Panc1 (cell line): ENCODE data around the gene MEGF11. TPM values are rescaled to one million over a fixed set of nuclear protein-coding genes. Genes with fewer than 3 reads are reported as not detected.

ENCODE experiments used
- ATAC-seq: fragments of 200-7000 bp; cut with Tn5 transposase; 2 replicates; pipeline ENCODE4 v1.9.1; 2020; ENCODE audit warnings: mild to moderate bottlenecking, moderate library complexity
- BruUV-seq: library from RNA; stranded (reverse); fragments of 400-500 nt; replicated peaks from 2 replicates; lab custom pipeline; 2021; lab: Mats Ljungman, UMichigan
- CTCF ChIA-PET: fragments of 300-600 bp; sonication (Branson Sonifier 250); formaldehyde crosslinking; loops from one replicate; lab custom pipeline; 2022; ENCODE audit warnings: antibody characterized with exemption; lab: Charles Lee
- POLR2A ChIA-PET: fragments of 300-600 bp; sonication (Branson Sonifier 250); formaldehyde crosslinking; loops from one replicate; lab custom pipeline; 2022; ENCODE audit warnings: antibody characterized with exemption; lab: Charles Lee
- DNase-seq: peaks from one replicate; pipeline ENCODE4 v3.0.0-alpha.2; 2010; ENCODE audit warnings: low read depth, low spot score
- H3K27ac ChIP-seq: 2 replicates; pipeline ENCODE4 v1.5.1; 2011; ENCODE audit warnings: mild to moderate bottlenecking, low read length, inconsistent platforms
- H3K27me3 ChIP-seq: fragments of 200-500 bp; sonication (Bioruptor generic); 2 replicates; pipeline ENCODE4 v1.6.0; 2014; ENCODE audit warnings: low read length, inconsistent platforms; ENCODE audit not compliant: control insufficient read depth, insufficient read depth
- H3K36me3 ChIP-seq: fragments of 200-500 bp; sonication (Bioruptor generic); 2 replicates; pipeline ENCODE4 v1.5.1; 2014; ENCODE audit warnings: inconsistent platforms, mild to moderate bottlenecking, low read length, moderate library complexity; ENCODE audit not compliant: control insufficient read depth, insufficient read depth
- H3K4me1 ChIP-seq: 2 replicates; pipeline ENCODE4 v1.5.1; 2011; ENCODE audit warnings: inconsistent platforms, mild to moderate bottlenecking, low read length, moderate library complexity; ENCODE audit not compliant: control insufficient read depth, insufficient read depth
- H3K4me3 ChIP-seq, 2 experiments: 2 replicates each; pipeline ENCODE4 v1.5.1; 2011 to 2012; ENCODE audit warnings: low read depth in 2 of 2, low read length in 2 of 2, mild to moderate bottlenecking in 2 of 2, inconsistent platforms in 1 of 2, moderate library complexity in 1 of 2
- H3K9me3 ChIP-seq: fragments of 200-500 bp; sonication (Bioruptor generic); 2 replicates; pipeline ENCODE4 v1.5.1; 2014; ENCODE audit warnings: low read depth, mild to moderate bottlenecking, inconsistent platforms, low read length, moderate library complexity; ENCODE audit not compliant: control insufficient read depth, insufficient read depth
- CTCF ChIP-seq: fragments of 450-650 bp; IDR thresholded peaks from 2 replicates; pipeline ENCODE4 v1.5.1; 2017; ENCODE audit warnings: mild to moderate bottlenecking
- POLR2AphosphoS5 ChIP-seq: IDR thresholded peaks from 2 replicates; pipeline ENCODE4 v1.6.1; 2012; ENCODE audit warnings: mild to moderate bottlenecking, low read depth, low read length, moderate library complexity
- REST ChIP-seq, 2 experiments: IDR thresholded peaks; 2 replicates each; pipeline ENCODE4 v1.6.1; 2011 to 2012; ENCODE audit warnings: low read depth in 2 of 2, control low read depth in 1 of 2, low read length in 1 of 2, mild to moderate bottlenecking in 1 of 2, moderate library complexity in 1 of 2; ENCODE audit not compliant: insufficient read depth in 1 of 2
- SIN3A ChIP-seq: IDR thresholded peaks from 2 replicates; pipeline ENCODE4 v1.6.1; 2012; ENCODE audit warnings: low read depth, mild to moderate bottlenecking, low read length, moderate library complexity, borderline replicate concordance; ENCODE audit not compliant: insufficient read depth
- TCF7L2 ChIP-seq: IDR thresholded peaks from 2 replicates; pipeline ENCODE4 v1.6.1; 2011; ENCODE audit warnings: mild to moderate bottlenecking, low read depth, low read length, inconsistent platforms
- in situ Hi-C: cut with HindIII; loops from 2 replicates; pipeline ENCODE4 v1.10.0; 2016; ENCODE audit warnings: low sequenced_read_pairs, low pct_unique_long_range_greater_than_20kb
- intact Hi-C: fragments of 100-400 bp; cut with micrococcal nuclease; formaldehyde crosslinking; loops from one replicate; pipeline ENCODE4 v1.10.0; 2022; ENCODE audit not compliant: unreplicated experiment
- total RNA-seq: library from RNA; stranded (reverse); gene quantifications from one replicate; pipeline ENCODE4 v1.2.1, GENCODE V29; 2021; ENCODE audit not compliant: unreplicated experiment

MEGF11 gene
- total RNA-seq, 1 experiment from 2014 or later = 0.95 TPM

DNA sequence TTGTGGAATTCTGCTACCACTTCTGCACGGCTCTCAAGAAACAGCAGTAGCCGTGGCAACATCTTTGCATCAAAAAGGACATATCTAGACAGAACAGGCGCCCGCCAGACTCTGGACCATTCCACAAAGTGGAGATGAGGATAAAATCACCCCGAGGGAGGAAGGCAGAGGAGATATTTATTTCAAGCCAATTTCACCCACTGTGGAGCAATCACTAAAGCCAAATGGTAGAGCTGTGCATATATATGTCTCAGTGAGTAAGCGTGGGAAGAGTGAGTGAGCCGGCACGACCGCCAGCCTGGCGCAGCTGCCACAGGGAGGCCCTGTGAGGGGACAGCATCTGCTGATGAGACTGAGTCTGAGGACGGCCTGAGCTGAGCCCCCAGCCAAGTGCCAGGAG is 111.3 kb downstream of the MEGF11 start:
- H3K27me3 ChIP-seq = peaks cover 2% of the 10 kb centered on the region; the same call in 1 of the 2 replicates
- in situ Hi-C loops = no loop called here

GRCh38 chr15:66139591-66140207 is 113.9 kb downstream of the MEGF11 start:
- DNase-seq = no peak
- no peaks in the 10 kb centered on the region for H3K4me1 ChIP-seq
- in situ Hi-C loops (no loop called here), intact Hi-C loops (no loop called here)
- TF ChIP-seq TCF7L2 (no peak), CTCF (no peak), REST (IDR thresholded peaks at IDR 0.05; ENCODE audit: insufficient read depth in 1 of 2, low read depth in 2 of 2, low read length in 1 of 2) (no peak), POLR2AphosphoS5 (no peak), SIN3A (no peak)
- ChIA-PET CTCF (no interaction called here), POLR2A (interaction anchor here (0.6 kb wide), 1 partner anchor 157 kb away, joined by 3 read pairs; no protein-coding TSS in a partner anchor)
- no peaks in the 10 kb centered on the region for H3K36me3 ChIP-seq
- no peak overlapping the region for H3K27ac ChIP-seq
- ATAC-seq = no peak
- H3K4me3 ChIP-seq = no peak overlapping the region
- no peaks in the 10 kb centered on the region for H3K27me3 ChIP-seq
- BruUV-seq = no TSS peak
- no peaks in the 10 kb centered on the region for H3K9me3 ChIP-seq

More for the DNA sequence above, 111.3 kb downstream of the MEGF11 start:
- no TSS peak for BruUV-seq
- no peaks in the 10 kb centered on the region for H3K36me3 ChIP-seq
- ATAC-seq (no peak), DNase-seq (no peak)
- TF ChIP-seq CTCF (no peak), REST (IDR thresholded peaks at IDR 0.05; ENCODE audit: insufficient read depth in 1 of 2, low read depth in 2 of 2, low read length in 1 of 2) (no peak), TCF7L2 (no peak), SIN3A (no peak), POLR2AphosphoS5 (no peak)
- no peak overlapping the region for H3K27ac ChIP-seq
- ChIA-PET CTCF (no interaction called here), POLR2A (no interaction called here)
- H3K4me1 ChIP-seq = no peaks in the 10 kb centered on the region
- H3K9me3 ChIP-seq = no peaks in the 10 kb centered on the region
- H3K4me3 ChIP-seq = no peak overlapping the region
- intact Hi-C loops = no loop called here
